Measurements from ENCODE around the gene MYLK. TPM values are rescaled to one million over a fixed set of nuclear protein-coding genes. Genes with fewer than 3 reads are reported as not detected.

Gene MYLK
- total RNA-seq, 1 donor from 2014 or later: 0.08 TPM

DNA sequence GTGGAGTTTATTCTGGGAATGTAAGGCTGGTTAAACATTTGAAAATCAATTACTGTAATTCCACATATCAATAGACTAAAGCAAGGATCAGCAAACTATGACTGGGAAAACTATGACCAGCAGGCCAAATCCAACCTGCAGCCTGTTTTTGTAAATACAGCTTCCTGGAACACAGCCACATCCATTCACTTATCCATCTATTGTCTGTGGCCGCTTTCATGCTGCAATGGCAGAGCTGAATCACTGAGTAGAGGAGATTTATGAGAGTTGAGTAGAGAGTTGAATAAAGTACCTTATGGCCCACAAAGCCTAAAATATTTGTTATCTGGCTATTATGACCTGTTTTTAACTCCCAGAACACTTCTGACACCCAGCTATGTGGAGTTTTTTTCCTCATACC, 12.2 kb downstream of the MYLK start:
- Mint-ChIP-seq H3K9me3 (no peaks in the 10 kb centered on the region), H3K27ac (no peak overlapping the region), H3K36me3 (ENCODE audit: low read depth) (no peaks in the 10 kb centered on the region), H3K27me3 (ENCODE audit: insufficient read depth) (peaks cover 17% of the 10 kb centered on the region), H3K4me1 (ENCODE audit: low read depth) (no peaks in the 10 kb centered on the region), H3K4me3 (no peak overlapping the region)
- intact Hi-C loops (cut with micrococcal nuclease): no loop called here
- no peak for DNase-seq (ENCODE audit: low spot score)

GRCh38 chr3:123870033-123870432, 14.1 kb downstream of the MYLK start:
- Mint-ChIP-seq H3K4me1 (ENCODE audit: low read depth) (no peaks in the 10 kb centered on the region), H3K4me3 (no peak overlapping the region), H3K27ac (no peak overlapping the region), H3K27me3 (ENCODE audit: insufficient read depth) (peaks cover 15% of the 10 kb centered on the region), H3K36me3 (ENCODE audit: low read depth) (no peaks in the 10 kb centered on the region), H3K9me3 (no peaks in the 10 kb centered on the region)
- intact Hi-C loops (cut with micrococcal nuclease): no loop called here
- no peak for DNase-seq (ENCODE audit: low spot score)

DNA sequence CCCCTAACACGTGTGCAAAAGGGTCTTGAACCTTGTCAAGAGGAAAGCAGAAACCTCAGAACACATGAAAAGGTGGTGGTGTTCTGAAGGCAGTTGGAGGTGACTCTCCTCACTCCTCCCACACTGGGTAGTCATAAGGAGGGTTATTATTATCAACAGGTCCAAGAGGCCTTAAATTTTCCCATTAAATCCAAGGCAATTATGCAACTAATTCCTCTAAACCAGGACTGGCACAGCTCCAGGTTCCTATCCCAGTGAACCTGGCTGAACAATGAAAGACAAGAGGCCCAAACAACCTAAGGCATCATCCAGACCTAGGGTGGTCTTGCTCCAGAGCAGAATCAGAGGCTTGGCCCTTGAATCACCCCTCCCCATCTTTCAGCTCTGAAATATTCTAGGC, 15.0 kb downstream of the MYLK start:
- intact Hi-C loops (cut with micrococcal nuclease): no loop called here
- no peak overlapping the region for H3K4me3 Mint-ChIP-seq
- no peaks in the 10 kb centered on the region for H3K9me3 Mint-ChIP-seq
- DNase-seq (ENCODE audit: low spot score): no peak
- no peaks in the 10 kb centered on the region for H3K4me1 Mint-ChIP-seq (ENCODE audit: low read depth)
- H3K27ac Mint-ChIP-seq: no peak overlapping the region
- H3K36me3 Mint-ChIP-seq (ENCODE audit: low read depth): no peaks in the 10 kb centered on the region
- peaks cover 9% of the 10 kb centered on the region for H3K27me3 Mint-ChIP-seq (ENCODE audit: insufficient read depth)

DNA sequence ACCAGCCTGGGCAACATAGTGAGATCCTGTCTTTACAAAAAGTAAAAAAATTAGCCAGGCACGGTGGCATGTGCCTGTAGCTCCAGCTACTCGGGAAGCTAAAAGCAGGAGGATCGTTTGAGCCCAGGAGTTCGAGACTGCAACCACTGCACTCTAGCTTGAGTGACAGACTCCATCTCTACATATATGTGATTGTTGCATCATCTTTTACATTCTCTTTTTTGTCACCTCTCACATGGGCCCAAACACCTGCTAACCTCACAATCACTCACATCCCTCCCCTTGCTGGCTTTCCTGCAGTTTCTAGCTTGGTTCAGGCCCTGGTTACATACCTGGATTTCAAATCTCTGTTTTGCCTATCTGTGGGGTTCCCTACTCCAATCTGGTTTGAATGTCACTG, 19.4 kb downstream of the MYLK start:
- no peaks in the 10 kb centered on the region for H3K36me3 Mint-ChIP-seq (ENCODE audit: low read depth)
- no peak overlapping the region for H3K4me3 Mint-ChIP-seq
- DNase-seq (ENCODE audit: low spot score): no peak
- no peak overlapping the region for H3K27ac Mint-ChIP-seq
- intact Hi-C loops (cut with micrococcal nuclease): no loop called here
- no peaks in the 10 kb centered on the region for H3K4me1 Mint-ChIP-seq (ENCODE audit: low read depth)
- H3K27me3 Mint-ChIP-seq (ENCODE audit: insufficient read depth): peaks cover 3% of the 10 kb centered on the region
- H3K9me3 Mint-ChIP-seq: no peaks in the 10 kb centered on the region

GRCh38 chr3:123862152-123862551, 22.0 kb downstream of the MYLK start:
- Mint-ChIP-seq H3K4me1 (ENCODE audit: low read depth) (no peaks in the 10 kb centered on the region), H3K4me3 (no peak overlapping the region), H3K27me3 (ENCODE audit: insufficient read depth) (peaks cover under 1% of the 10 kb centered on the region), H3K36me3 (ENCODE audit: low read depth) (no peaks in the 10 kb centered on the region), H3K27ac (no peak overlapping the region), H3K9me3 (no peaks in the 10 kb centered on the region)
- intact Hi-C loops (cut with micrococcal nuclease): no loop called here
- no peak for DNase-seq (ENCODE audit: low spot score)

DNA sequence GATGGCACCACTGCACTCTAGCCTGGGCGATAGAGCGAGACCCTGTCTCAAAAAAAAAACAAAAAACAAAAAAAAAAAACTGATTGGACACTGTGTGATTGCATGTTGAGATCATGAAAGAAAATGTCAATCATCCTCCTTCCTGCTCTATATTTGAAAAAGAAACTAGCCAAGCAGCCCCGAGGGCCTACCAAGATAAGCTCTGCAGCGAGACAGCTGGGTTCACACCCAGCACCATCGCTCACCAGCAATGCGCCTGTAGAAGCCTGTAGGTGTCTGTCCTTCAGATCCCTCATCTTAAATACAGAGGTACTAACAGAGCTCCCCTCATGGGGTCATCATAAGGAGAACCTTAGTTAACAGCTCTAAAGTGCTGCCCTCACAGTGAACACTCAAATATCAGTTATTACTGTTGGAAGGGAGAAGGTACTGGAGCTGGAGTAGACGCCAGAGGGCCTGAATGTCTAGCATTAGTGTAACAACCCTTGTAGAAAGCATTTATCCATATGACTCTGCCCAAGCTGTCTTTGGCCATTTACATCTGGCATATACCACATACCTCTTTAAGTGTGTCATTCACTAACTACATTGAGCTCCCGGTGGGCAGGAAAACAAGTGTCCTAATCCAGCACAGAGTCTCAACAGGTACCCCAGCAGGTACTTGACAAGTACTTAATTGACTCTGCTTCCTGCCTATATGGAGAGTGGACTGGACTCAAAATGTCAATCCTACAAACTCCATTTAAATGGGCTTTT, 22.9 kb downstream of the MYLK start:
- intact Hi-C loops (cut with micrococcal nuclease): no loop called here
- no peak overlapping the region for H3K4me3 Mint-ChIP-seq
- no peak for DNase-seq (ENCODE audit: low spot score)
- H3K27me3 Mint-ChIP-seq (ENCODE audit: insufficient read depth): no peaks in the 10 kb centered on the region
- H3K36me3 Mint-ChIP-seq (ENCODE audit: low read depth): no peaks in the 10 kb centered on the region
- H3K4me1 Mint-ChIP-seq (ENCODE audit: low read depth): no peaks in the 10 kb centered on the region
- no peaks in the 10 kb centered on the region for H3K9me3 Mint-ChIP-seq
- H3K27ac Mint-ChIP-seq: no peak overlapping the region

DNA sequence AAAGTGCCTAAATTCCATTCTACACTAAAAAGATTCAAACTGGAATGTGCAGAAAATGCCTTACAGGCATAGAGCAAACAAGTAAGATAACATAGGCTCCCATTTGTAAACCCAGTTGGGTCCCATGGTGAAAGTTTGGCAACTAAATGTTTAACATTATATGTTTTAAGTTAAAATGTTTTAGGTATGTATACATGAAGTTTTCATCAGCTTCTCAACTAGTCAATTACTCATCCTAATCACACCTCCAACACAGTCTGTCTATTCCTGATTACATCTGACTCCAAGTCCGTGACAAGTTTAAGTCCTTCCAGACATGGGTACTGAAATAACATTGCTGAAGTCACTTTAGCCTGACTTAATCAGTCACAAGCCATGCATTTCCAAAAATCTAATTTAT, 25.0 kb downstream of the MYLK start:
- Mint-ChIP-seq H3K27ac (no peak overlapping the region), H3K36me3 (ENCODE audit: low read depth) (no peaks in the 10 kb centered on the region), H3K27me3 (ENCODE audit: insufficient read depth) (no peaks in the 10 kb centered on the region), H3K4me1 (ENCODE audit: low read depth) (no peaks in the 10 kb centered on the region), H3K9me3 (no peaks in the 10 kb centered on the region), H3K4me3 (no peak overlapping the region)
- intact Hi-C loops (cut with micrococcal nuclease): no loop called here
- DNase-seq (ENCODE audit: low spot score): no peak

DNA sequence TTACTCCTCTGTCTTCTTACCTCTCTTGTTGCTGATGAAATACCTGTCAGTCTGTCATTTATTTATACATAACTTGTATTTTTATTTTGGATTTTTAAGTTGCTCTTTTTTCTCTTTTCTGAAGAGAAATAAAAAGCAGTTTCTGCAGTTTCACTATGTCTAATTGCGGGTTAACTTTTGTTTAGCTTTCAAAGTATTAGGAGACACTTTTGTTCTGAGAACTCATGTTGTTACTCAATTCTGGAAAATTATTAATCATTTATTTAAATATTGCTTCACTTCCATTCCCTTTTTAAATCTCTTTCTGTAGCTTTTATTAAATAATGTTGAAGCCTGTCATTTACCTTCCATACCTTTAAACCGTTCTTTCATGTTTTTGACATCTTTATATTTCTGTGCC, 29.2 kb downstream of the MYLK start:
- no peak overlapping the region for H3K4me3 Mint-ChIP-seq
- peaks cover 3% of the 10 kb centered on the region for H3K27me3 Mint-ChIP-seq (ENCODE audit: insufficient read depth)
- H3K36me3 Mint-ChIP-seq (ENCODE audit: low read depth): no peaks in the 10 kb centered on the region
- no peak overlapping the region for H3K27ac Mint-ChIP-seq
- intact Hi-C loops (cut with micrococcal nuclease): no loop called here
- no peak for DNase-seq (ENCODE audit: low spot score)
- H3K9me3 Mint-ChIP-seq: no peaks in the 10 kb centered on the region
- H3K4me1 Mint-ChIP-seq (ENCODE audit: low read depth): no peaks in the 10 kb centered on the region

- intact Hi-C loops (cut with micrococcal nuclease): no loop called here
- Mint-ChIP-seq H3K27ac (no peak overlapping the region), H3K4me3 (no peak overlapping the region), H3K4me1 (ENCODE audit: low read depth) (no peaks in the 10 kb centered on the region), H3K27me3 (ENCODE audit: insufficient read depth) (peaks cover 3% of the 10 kb centered on the region), H3K9me3 (peaks cover 6% of the 10 kb centered on the region), H3K36me3 (ENCODE audit: low read depth) (no peaks in the 10 kb centered on the region)
- DNase-seq (ENCODE audit: low spot score): no peak
Measured at GRCh38 chr3:123853686-123854372, 30.3 kb downstream of the MYLK start.

GRCh38 chr3:123847209-123847608, 36.9 kb downstream of the MYLK start:
- DNase-seq (ENCODE audit: low spot score): no peak
- Mint-ChIP-seq H3K9me3 (peaks cover 17% of the 10 kb centered on the region), H3K27ac (no peak overlapping the region), H3K36me3 (ENCODE audit: low read depth) (no peaks in the 10 kb centered on the region), H3K4me3 (no peak overlapping the region), H3K27me3 (ENCODE audit: insufficient read depth) (no peaks in the 10 kb centered on the region), H3K4me1 (ENCODE audit: low read depth) (no peaks in the 10 kb centered on the region)
- intact Hi-C loops (cut with micrococcal nuclease): no loop called here

GRCh38 chr3:123843668-123844067, 40.5 kb downstream of the MYLK start:
- Mint-ChIP-seq H3K27me3 (ENCODE audit: insufficient read depth) (no peaks in the 10 kb centered on the region), H3K27ac (no peak overlapping the region), H3K9me3 (peaks cover 19% of the 10 kb centered on the region), H3K4me1 (ENCODE audit: low read depth) (peaks cover 6% of the 10 kb centered on the region), H3K4me3 (no peak overlapping the region), H3K36me3 (ENCODE audit: low read depth) (no peaks in the 10 kb centered on the region)
- no peak for DNase-seq (ENCODE audit: low spot score)
- intact Hi-C loops (cut with micrococcal nuclease): no loop called here

- peaks cover 14% of the 10 kb centered on the region for H3K9me3 Mint-ChIP-seq
- no peak for DNase-seq (ENCODE audit: low spot score)
- no peaks in the 10 kb centered on the region for H3K27me3 Mint-ChIP-seq (ENCODE audit: insufficient read depth)
- H3K4me1 Mint-ChIP-seq (ENCODE audit: low read depth): peaks cover 6% of the 10 kb centered on the region
- intact Hi-C loops (cut with micrococcal nuclease): no loop called here
- H3K36me3 Mint-ChIP-seq (ENCODE audit: low read depth): no peaks in the 10 kb centered on the region
- H3K27ac Mint-ChIP-seq: no peak overlapping the region
- no peak overlapping the region for H3K4me3 Mint-ChIP-seq
Measured at GRCh38 chr3:123842711-123843110, 41.4 kb downstream of the MYLK start.

DNA sequence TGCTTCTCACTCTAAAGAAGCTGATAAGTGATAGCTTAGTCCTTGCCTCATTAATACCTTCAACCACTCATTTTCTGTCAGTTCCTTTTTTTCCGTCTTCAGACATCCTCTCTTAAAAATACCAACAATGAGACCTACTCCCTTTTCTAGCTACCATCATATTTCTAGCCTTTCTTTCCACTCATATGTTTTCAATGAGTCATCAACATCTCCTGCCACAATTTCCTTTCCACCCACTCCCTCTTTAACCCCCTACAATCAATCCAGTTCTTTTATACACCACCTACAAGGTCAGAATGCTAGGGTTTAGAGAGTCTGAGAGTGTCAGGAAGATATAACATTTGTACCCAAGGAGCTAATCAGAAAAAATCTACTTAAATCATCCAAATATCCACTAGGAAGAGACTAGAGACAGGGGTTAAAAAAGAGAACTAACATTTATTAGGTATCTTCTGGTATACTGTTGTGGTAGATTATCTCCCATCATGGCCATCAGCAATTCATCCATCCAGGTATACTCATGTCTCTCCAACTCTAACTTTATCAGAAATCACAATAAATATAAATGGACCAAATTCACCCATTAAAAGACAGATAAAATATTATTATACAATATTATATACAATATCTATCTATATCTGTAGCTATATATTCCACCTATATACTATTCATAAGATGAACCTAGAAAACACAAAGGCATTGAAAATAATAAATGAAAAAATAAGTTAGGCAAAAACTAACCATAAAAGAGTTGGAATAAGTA, 42.5 kb downstream of the MYLK start:
- H3K4me1 Mint-ChIP-seq (ENCODE audit: low read depth): peaks cover 6% of the 10 kb centered on the region
- H3K36me3 Mint-ChIP-seq (ENCODE audit: low read depth): no peaks in the 10 kb centered on the region
- H3K27me3 Mint-ChIP-seq (ENCODE audit: insufficient read depth): no peaks in the 10 kb centered on the region
- no peak for DNase-seq (ENCODE audit: low spot score)
- no peak overlapping the region for H3K27ac Mint-ChIP-seq
- intact Hi-C loops (cut with micrococcal nuclease): no loop called here
- H3K4me3 Mint-ChIP-seq: no peak overlapping the region
- H3K9me3 Mint-ChIP-seq: peaks cover 14% of the 10 kb centered on the region

Measured in activated T-helper 1 cell treated with anti-CD3 and anti-CD28 coated beads, Interleukin-12 subunit alpha, Interleukin-12 subunit beta, Interleukin-2, Interleukin-4 antibody, amounts not matched to agents 30 ng/mL and 10 ng/mL and 1 ng/mL, durations not matched to agents 14 hours and 24 hours and 36 hours (primary cell).